Neural progenitor cell (in vitro differentiated cells): ENCODE measurements around the gene CCSER1.

Source experiments
- EZH2 ChIP-seq: fragments of 200-600 bp; sonication (generic); IDR thresholded peaks from 2 replicates; pipeline ENCODE4 v1.6.1; 2017; ENCODE audit warnings: antibody characterized with exemption, mild to moderate bottlenecking, moderate library complexity
- EZH2phosphoT487 ChIP-seq: fragments of 200-600 bp; sonication (generic); IDR thresholded peaks from 2 replicates; pipeline ENCODE4 v1.6.1; 2017; ENCODE audit warnings: antibody characterized with exemption
- TF ChIP-seq, protein P1 (sequence below): fragments of 200-600 bp; sonication (generic); IDR thresholded peaks from 2 replicates; pipeline ENCODE4 v1.5.1; 2017; ENCODE audit warnings: antibody characterized with exemption, mild to moderate bottlenecking

GRCh38 chr4:90926957-90927356, 799.8 kb downstream of the CCSER1 start:
- TF ChIP-seq, protein P1, sequence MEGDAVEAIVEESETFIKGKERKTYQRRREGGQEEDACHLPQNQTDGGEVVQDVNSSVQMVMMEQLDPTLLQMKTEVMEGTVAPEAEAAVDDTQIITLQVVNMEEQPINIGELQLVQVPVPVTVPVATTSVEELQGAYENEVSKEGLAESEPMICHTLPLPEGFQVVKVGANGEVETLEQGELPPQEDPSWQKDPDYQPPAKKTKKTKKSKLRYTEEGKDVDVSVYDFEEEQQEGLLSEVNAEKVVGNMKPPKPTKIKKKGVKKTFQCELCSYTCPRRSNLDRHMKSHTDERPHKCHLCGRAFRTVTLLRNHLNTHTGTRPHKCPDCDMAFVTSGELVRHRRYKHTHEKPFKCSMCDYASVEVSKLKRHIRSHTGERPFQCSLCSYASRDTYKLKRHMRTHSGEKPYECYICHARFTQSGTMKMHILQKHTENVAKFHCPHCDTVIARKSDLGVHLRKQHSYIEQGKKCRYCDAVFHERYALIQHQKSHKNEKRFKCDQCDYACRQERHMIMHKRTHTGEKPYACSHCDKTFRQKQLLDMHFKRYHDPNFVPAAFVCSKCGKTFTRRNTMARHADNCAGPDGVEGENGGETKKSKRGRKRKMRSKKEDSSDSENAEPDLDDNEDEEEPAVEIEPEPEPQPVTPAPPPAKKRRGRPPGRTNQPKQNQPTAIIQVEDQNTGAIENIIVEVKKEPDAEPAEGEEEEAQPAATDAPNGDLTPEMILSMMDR, result no peak
- TF ChIP-seq EZH2 (no peak), EZH2phosphoT487 (no peak)
